VCaP (cell line): ENCODE results near the gene TMEM108.

Experiments
- H3K27ac ChIP-seq: fragments of 450-650 bp; 2 replicates; pipeline ENCODE4 v1.5.1; 2017
- TF ChIP-seq, protein P1 (sequence below): fragments of 450-650 bp; conservative IDR thresholded peaks from 2 replicates; pipeline ENCODE4 v1.5.1; 2017; ENCODE audit warnings: mild to moderate bottlenecking, moderate library complexity

TMEM108 gene

GRCh38 chr3:133412183-133413132 is 374.3 kb downstream of the TMEM108 start:
- H3K27ac ChIP-seq: no peak overlapping the region
- TF ChIP-seq, protein P1, sequence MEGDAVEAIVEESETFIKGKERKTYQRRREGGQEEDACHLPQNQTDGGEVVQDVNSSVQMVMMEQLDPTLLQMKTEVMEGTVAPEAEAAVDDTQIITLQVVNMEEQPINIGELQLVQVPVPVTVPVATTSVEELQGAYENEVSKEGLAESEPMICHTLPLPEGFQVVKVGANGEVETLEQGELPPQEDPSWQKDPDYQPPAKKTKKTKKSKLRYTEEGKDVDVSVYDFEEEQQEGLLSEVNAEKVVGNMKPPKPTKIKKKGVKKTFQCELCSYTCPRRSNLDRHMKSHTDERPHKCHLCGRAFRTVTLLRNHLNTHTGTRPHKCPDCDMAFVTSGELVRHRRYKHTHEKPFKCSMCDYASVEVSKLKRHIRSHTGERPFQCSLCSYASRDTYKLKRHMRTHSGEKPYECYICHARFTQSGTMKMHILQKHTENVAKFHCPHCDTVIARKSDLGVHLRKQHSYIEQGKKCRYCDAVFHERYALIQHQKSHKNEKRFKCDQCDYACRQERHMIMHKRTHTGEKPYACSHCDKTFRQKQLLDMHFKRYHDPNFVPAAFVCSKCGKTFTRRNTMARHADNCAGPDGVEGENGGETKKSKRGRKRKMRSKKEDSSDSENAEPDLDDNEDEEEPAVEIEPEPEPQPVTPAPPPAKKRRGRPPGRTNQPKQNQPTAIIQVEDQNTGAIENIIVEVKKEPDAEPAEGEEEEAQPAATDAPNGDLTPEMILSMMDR: no peak

GRCh38 chr3:133413161-133414020 is 375.2 kb downstream of the TMEM108 start:
- TF ChIP-seq, protein P1: no peak
- peak overlapping the region; percentile 40 for H3K27ac ChIP-seq

DNA sequence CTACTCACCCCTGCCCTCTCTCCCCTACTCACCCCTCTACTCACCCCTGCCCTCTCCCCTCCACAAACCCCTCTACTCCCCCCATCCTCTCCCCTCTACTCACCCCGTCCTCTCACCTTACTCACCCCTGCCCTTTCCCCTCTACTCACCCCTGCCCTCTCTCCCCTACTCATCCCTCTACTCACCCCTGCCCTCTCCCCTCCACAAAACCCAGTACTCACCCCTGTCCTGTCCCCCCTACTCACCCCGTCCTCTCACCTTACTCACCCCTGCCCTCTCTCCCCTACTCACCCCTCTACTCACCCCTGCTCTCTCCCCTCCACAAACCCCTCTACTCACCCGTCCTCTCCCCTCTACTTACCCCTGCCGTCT is 375.8 kb downstream of the TMEM108 start:
- H3K27ac ChIP-seq: no peak overlapping the region
- TF ChIP-seq, protein P1: no peak

- H3K27ac ChIP-seq: no peak overlapping the region
- TF ChIP-seq, protein P1: no peak
These were observed 380.2 kb downstream of the TMEM108 start for GRCh38 chr3:133418361-133418760.

- H3K27ac ChIP-seq: no peak overlapping the region
- TF ChIP-seq, protein P1: no peak
These were observed 381.1 kb downstream of the TMEM108 start for GRCh38 chr3:133419151-133419909.

DNA sequence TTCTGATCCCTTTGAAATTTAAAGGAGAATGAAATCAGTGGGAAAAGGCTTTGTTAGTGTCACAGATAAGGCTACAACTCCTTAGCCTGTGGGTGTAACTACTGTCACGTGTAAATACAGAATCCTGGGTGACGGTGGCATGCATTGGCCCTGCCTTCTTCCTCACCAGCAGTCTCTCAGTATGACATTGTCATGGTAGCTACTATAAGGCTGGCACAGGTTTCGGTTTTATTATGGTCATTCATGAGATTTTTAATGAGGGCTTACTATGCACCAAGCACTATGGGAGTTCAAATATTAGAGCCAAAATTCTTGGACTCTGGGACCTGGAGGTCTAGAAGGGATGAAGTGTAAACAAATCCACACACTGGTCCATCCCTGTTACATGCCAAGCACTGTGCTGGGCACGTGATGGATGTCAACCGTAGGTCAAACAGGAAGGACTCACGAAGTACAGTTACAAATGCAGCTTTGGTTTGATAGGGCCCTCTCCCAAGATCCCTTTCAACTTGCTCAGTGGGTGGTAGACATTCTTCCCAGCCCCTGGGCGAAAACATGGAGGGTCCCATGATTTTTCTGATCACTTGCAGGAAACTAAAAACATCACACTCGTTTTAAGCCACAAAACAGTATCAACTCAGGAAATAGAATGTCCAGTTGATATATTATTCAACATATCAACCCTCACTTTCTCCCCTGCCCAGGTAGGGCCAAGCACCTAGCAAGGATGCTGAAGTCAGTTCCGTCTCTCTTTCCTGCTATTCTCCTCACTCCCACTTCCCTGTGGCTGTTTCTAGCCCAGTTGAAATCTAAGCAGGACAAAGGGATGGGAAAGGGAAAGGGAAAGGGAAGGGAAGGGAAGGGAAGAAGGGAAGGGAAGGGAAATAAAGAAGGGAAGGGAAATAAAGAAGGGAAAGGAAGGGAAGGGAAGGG is 387.0 kb downstream of the TMEM108 start:
- TF ChIP-seq, protein P1: no peak
- H3K27ac ChIP-seq: no peak overlapping the region
